Retina (tissue), 1 donor: ENCODE results near the gene ADRA2C.
"Not testable (repeated sequence)": the region's sequence is repeated elsewhere in the genome, so short reads cannot be mapped to it uniquely, and the experiment has no call there.

Experiments used
- DNase-seq: peaks from one replicate; pipeline ENCODE4 v3.0.0-alpha.2; 2016

ADRA2C gene

GRCh38 chr4:3801521-3801920 is 35.3 kb downstream of the ADRA2C start:
- no peak for DNase-seq

DNA sequence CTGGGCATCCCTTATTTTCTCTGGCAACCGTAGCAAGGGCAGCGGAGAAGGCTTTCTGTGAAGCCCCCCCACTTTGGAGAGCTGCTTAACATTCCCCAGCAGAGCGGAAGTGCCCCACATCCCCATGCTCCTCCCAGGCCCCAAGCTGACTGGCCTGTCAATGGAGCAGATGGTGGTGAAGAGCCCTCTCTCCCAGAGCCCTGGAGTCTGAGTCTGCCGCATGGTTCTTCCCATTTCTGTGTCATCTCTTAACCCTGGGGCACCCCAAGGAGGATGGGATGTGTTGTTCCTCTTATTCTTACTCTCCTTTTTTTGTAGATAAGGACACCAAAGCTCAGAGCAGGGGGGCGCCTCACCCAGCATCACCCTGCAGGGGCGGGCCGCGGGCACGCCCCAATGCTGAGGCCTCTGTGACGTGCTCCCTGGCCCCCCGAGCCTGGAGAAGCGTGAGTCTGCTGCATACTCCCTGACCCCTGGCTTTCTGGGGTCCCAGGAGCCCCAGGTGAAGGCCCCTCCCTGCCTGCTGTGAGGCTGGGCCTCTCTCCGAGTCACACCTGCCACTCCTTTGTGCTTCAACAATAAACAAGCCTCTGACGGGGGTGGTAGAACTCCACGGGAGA is 35.9 kb downstream of the ADRA2C start:
- no peak for DNase-seq

DNA sequence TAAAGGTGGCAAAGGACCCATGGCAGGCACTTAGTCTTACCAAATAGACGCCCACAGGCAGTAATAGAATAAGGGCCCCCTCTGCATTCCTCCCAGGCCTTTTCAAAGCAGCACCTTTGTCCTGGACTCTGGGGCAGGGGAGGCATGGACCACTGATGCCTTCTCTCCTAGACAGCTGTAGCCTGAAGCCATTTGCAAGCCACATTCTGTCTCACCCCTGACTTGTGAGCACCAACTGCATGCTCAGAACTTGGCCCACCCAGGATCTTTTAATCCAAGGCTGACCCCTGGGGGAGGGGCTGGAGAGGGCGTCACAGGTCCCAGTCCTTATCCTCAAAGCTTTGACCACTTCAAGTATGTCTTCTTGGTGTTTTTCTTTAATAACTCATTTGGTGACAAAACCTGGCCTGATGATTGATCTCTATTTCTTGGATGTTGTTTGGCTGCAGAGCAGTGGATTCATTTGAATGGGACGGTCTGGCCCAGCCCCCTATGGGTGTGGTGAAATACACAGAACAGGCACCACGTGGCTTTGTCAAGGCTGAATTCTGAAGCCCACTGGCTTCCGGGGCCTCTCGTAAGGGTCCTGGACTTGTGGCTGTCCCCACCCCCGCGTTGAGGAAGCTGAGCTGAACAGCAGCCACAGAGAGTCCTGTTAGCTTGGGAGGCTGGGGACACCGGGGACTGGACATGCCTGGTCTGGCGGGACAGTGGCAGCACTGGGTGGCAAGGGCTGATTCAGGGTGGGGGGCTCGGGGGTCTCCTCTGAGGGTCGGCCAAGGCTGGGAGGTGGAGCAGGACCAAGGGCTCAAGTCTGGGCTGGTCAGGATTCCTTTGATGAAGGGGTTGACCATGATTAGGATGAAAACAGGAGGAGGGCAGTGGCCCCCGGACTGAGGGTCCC is 36.6 kb downstream of the ADRA2C start:
- no peak for DNase-seq

DNA sequence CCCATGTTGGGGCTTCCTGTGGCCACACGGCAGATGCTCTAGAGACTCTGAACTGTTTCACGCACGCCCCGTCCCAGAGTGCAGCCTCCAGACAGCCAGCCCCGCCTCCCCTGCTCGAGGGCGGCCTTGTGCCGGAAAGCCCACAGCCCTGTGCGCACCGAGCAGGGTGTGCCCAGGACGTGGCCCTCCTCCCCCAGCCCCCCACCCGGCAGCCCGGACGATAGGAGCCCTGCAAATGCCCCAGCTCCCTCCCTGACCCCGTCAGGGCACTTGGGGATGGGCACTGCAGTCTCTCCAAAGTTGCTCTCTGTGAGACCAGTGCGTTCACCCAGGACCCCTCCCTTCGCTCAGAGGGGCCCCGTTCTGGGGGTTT is 37.3 kb downstream of the ADRA2C start:
- DNase-seq: no peak

GRCh38 chr4:3803946-3804345 is 37.8 kb downstream of the ADRA2C start:
- DNase-seq: no peak

- DNase-seq: no peak
These were observed 38.8 kb downstream of the ADRA2C start for GRCh38 chr4:3805026-3805425.

DNA sequence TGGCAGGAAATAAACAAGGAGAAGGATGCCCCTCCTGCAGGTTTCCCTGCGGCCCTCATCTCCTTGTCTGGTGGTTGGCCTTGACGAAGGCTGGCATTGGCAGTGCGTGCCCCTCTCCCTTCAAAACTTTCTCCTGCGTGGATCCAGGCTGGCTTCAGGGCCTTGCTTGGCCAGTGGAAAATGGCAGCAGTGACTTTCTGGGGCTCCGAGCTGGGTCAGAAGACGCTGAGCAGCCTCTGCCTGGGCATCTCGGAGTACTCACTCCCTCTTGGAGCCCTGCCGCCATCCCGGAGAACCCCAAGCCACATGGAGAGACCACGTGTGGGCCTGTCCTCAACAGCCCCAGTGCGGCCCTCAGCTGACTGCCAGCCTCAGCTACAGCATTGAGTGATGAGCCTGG is 39.5 kb downstream of the ADRA2C start:
- DNase-seq: no peak

DNA sequence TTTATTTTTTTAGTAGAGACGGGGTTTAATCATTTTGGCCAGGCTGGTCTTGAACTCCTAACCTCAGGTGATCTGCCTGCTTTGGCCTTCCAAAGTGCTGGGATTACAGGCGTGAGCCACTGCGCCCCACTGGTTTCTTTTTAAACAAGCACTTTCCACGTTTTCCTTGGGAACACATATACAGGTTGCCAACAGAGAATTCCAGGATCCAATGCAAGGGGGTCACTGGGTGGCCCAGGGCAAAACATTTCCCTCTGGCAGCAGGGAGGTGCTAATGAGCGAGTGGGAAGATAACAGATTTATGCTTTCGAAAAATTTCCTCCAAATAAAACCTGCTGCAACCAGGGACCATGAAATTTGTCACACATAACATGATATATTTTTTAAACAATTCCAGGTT is 41.1 kb downstream of the ADRA2C start:
- no peak for DNase-seq

DNA sequence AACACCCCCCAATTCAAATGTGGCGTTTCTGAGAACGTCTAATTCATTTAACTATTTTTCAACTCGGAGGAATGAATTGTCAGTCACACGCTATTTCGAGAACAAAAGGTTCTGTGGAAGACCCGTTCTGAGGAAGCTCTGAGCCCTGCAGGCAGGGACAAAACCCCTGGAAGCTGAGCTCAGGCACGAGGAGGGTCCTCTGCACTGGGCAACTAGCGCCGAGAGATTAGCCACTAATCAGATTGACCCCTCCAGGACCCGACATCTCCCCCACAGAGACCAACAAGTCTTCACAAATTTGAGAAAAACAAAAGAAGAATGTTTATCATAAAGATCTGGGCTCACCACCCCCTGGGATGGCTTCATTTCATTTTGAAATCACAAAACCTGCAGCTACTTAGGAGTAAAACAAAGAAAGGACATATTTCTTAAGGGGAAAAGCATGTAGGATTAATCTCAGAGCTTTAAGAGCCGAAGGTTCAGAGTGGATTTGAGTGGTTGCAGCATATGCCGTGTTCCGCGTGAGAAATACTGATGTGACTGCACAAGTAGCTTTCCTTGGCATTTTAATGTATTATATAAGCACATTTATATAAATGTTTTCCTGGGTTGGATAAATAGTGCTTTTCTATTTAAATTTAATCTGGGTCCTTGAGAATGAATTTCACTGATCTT is 41.8 kb downstream of the ADRA2C start:
- DNase-seq: peak; percentile 67

- DNase-seq: no peak
These were observed 42.4 kb downstream of the ADRA2C start for GRCh38 chr4:3808597-3808996.

DNA sequence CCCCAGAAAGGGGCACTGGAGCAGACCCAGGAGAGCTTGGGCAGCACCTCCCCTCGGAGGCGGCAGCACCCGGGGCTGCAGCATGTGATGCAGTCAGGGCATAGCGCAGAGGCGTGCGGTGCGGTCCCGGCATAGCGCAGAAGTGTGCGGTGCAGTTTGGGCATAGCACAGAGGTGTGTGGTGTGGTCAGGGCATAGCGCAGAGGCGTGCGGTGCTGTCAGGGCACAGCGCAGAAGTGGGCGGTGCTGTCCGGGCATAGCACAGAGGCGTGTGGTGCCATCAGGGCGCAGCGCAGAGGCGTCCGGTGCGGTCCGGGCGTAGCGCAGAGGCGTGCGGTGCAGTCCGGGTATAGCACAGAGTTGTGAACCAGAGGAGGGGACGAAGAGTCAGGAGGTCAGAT is 42.8 kb downstream of the ADRA2C start:
- DNase-seq: no peak

- no peak for DNase-seq
These were observed 43.4 kb downstream of the ADRA2C start for GRCh38 chr4:3809451-3810110.

GRCh38 chr4:3810111-3810680 is 44.0 kb downstream of the ADRA2C start:
- no peak for DNase-seq

GRCh38 chr4:3810796-3811485 is 44.8 kb downstream of the ADRA2C start:
- no peak for DNase-seq

DNA sequence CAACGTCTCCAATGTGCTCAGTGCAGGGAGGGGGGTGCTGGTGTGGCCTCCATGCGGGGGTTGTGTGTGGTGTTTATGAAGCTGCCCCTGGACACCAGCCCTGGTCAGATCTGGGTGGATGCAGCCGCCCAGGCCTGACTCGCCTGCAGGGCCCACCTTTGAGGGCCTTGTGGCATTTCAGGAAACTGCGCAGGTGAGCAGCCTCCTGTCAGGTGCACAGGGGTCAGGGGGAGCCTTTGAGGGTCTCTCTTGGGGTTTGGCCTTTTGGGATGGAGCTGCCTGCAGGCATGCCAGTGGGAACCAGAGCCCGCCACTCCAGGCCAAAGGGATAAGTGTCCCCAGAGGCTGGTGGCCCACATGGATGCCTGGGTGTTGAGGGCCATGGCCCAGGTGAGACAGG is 45.4 kb downstream of the ADRA2C start:
- no peak for DNase-seq

DNA sequence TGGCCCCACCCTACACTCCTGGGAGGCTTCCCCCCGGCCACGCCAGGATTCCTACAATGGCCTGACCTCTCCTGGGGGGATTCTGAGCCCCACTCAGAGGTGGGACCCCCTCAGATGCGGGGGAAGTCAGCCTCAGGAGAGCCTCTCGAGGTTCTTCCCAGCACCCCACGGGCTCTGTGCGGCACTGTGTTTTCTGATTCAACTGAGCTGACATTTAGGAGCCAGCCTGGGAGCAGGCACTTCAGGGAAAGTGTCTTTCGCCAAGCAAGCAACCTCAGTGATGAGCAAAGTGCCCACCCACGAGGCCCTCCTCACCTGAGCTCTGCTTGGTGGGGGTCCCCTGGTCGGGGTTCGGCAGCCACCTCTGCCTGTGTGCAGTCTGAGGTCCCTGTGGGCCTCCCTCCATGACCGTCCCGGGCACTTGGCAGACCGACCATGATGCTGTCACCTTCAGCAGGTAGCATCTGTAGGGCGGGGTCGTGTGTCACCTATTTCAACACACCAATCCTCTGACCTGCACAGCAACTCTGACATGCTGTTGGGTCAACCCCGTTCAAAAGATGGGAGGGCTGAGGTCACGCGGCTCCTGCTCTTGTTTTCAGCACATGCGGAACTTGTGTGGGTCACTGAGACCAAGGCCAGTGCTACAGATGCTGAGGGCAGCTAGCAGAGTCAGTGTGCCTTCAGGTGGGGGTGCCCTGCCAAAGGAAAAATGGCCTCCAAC is 46.2 kb downstream of the ADRA2C start:
- DNase-seq: no peak

- DNase-seq: peak; percentile 79
These were observed 47.2 kb downstream of the ADRA2C start for GRCh38 chr4:3813151-3814052.

GRCh38 chr4:3814053-3814570 is 47.9 kb downstream of the ADRA2C start:
- DNase-seq: no peak

- DNase-seq: not testable (repeated sequence)
These were observed 48.7 kb downstream of the ADRA2C start for GRCh38 chr4:3814838-3815237.

DNA sequence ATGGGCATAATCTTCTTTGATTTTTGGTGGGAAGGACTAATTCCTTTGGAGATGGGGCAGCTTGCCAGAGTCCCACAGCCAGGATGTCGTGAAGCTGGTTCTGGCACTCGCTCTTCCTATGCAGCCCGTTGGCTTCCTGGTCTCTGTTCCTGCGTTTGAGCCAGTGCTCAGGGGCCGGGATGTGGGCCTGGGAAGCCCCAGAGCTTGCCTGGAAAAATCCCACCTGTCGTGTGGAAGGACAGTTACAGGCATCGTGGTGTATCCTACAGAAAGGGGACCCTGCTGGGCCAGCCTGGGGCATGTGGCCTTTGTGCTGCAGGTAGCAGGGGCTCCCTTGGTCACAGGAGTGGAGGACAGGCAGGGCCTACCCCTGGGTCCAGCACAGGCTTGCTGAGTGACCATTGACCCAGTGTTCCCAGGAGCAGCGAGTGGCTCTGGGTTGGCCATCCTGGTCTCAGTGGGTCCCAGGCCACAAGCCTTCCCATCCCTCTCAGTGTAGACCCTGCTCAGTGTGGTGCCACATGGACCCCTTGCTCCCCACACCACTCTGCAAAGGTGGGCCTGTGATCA is 50.2 kb downstream of the ADRA2C start:
- no peak for DNase-seq
